Brain microvascular endothelial cell (primary cell): ENCODE data around the gene CHAMP1.

ENCODE experiments used
- DNase-seq: peaks from one replicate; pipeline ENCODE4 v3.0.0-alpha.2; 2020
- H3K27ac ChIP-seq: fragments of 250-450 bp; sonication (Bioruptor Pico); 2 replicates; pipeline ENCODE4 v1.5.1; 2020; ENCODE audit warnings: mild to moderate bottlenecking, moderate library complexity
- H3K27me3 ChIP-seq: fragments of 250-450 bp; sonication (Bioruptor Pico); replicated peaks from 2 replicates; pipeline ENCODE4 v1.5.1; 2020; ENCODE audit warnings: mild to moderate bottlenecking
- H3K36me3 ChIP-seq: fragments of 250-450 bp; sonication (Bioruptor Pico); replicated peaks from 2 replicates; pipeline ENCODE4 v1.5.1; 2020; ENCODE audit warnings: mild to moderate bottlenecking
- H3K4me3 ChIP-seq: 2 replicates; pipeline ENCODE4 v1.5.1; 2011; ENCODE audit warnings: low read depth, mild to moderate bottlenecking, control low read depth, low read length, moderate library complexity
- CTCF ChIP-seq: IDR thresholded peaks from 2 replicates; pipeline ENCODE4 v1.5.1; 2011; ENCODE audit warnings: low read depth, mild to moderate bottlenecking, moderate library complexity, low read length, control low read depth, inconsistent platforms; ENCODE audit errors: missing control alignments
- in situ Hi-C: cut with HindIII; loops from 2 replicates; pipeline ENCODE4 v1.10.0; 2017; ENCODE audit warnings: low sequenced_read_pairs, low pct_ligation_motif_present

CHAMP1 gene

GRCh38 chr13:114282041-114282670 is 32.1 kb upstream of the CHAMP1 start:
- in situ Hi-C loops, result no loop called here
- H3K36me3 ChIP-seq, result peaks cover 6% of the 10 kb centered on the region
- peak overlapping the region; percentile 99 for H3K27ac ChIP-seq
- H3K4me3 ChIP-seq, result peak overlapping the region; percentile 76
- TF ChIP-seq CTCF, result no peak
- DNase-seq, result peak; percentile 17
- no peaks in the 10 kb centered on the region for H3K27me3 ChIP-seq

DNA sequence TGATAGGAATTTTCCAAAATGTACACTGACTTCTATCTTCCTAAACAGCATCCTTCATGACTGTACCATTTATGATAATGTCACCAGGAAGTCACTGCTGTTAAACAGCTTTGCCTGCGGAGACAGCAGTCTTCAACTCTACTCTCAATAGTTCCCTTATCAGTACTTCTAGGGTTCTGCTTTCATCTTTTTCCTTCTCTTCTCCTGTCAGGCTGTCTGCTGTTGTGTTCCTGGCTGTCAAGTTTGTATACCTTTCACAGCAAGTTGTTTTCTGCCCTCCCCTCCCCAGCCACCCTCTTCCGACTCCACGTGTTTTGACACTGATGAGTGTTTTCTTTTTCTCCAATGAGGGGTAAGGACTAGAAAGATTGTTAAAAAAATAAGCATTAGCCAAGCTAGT is 30.7 kb upstream of the CHAMP1 start:
- no peak for DNase-seq
- TF ChIP-seq CTCF, result no peak
- Histone ChIP-seq H3K27me3 (no peaks in the 10 kb centered on the region), H3K4me3 (no peak overlapping the region), H3K27ac (no peak overlapping the region), H3K36me3 (peaks cover 11% of the 10 kb centered on the region)
- in situ Hi-C loops, result no loop called here

- in situ Hi-C loops, result no loop called here
- H3K36me3 ChIP-seq, result peaks cover 11% of the 10 kb centered on the region
- DNase-seq, result no peak
- no peak overlapping the region for H3K4me3 ChIP-seq
- no peak for TF ChIP-seq CTCF
- H3K27ac ChIP-seq, result no peak overlapping the region
- H3K27me3 ChIP-seq, result no peaks in the 10 kb centered on the region
Observed at GRCh38 chr13:114284680-114285079, 29.6 kb upstream of the CHAMP1 start.

- Histone ChIP-seq H3K27me3 (no peaks in the 10 kb centered on the region), H3K27ac (no peak overlapping the region), H3K36me3 (peaks cover 11% of the 10 kb centered on the region), H3K4me3 (no peak overlapping the region)
- TF ChIP-seq CTCF, result no peak
- no peak for DNase-seq
- in situ Hi-C loops, result no loop called here
Observed at GRCh38 chr13:114285166-114285808, 29.0 kb upstream of the CHAMP1 start.

- Histone ChIP-seq H3K27me3 (no peaks in the 10 kb centered on the region), H3K4me3 (no peak overlapping the region), H3K27ac (peak overlapping the region; percentile 37), H3K36me3 (peaks cover 11% of the 10 kb centered on the region)
- in situ Hi-C loops, result no loop called here
- TF ChIP-seq CTCF, result no peak
- peak; percentile 92 for DNase-seq
Observed at GRCh38 chr13:114286808-114287207, 27.5 kb upstream of the CHAMP1 start.
